Stomach smooth muscle (tissue), 2 donors: ENCODE data around the gene DMTF1.
"Not testable (repeated sequence)": the region's sequence is repeated elsewhere in the genome, so short reads cannot be mapped to it uniquely, and the experiment has no call there.

ENCODE experiments used
- H3K27ac ChIP-seq: one replicate; pipeline ENCODE4 v1.7.0; 2013; ENCODE audit warnings: mild to moderate bottlenecking, low read length, inconsistent platforms
- H3K27me3 ChIP-seq, 2 donors: one replicate each; pipeline ENCODE4 v1.7.0; 2013; ENCODE audit warnings: low read length in 2 of 2; ENCODE audit not compliant: insufficient read depth in 2 of 2, control insufficient read depth in 1 of 2
- H3K36me3 ChIP-seq, 2 donors: one replicate each; pipeline ENCODE4 v1.7.0; 2013; ENCODE audit warnings: low read length in 2 of 2; ENCODE audit not compliant: control insufficient read depth in 2 of 2, insufficient read depth in 2 of 2
- H3K4me1 ChIP-seq: one replicate; pipeline ENCODE4 v1.7.0; 2013; ENCODE audit warnings: low read length; ENCODE audit not compliant: control insufficient read depth, insufficient read depth
- H3K4me3 ChIP-seq, 2 donors: one replicate each; pipeline ENCODE4 v1.7.0; 2013; ENCODE audit warnings: low read length in 2 of 2
- H3K9ac ChIP-seq, 2 donors: one replicate each; pipeline ENCODE4 v1.7.0; 2013; ENCODE audit warnings: low read length in 2 of 2, mild to moderate bottlenecking in 1 of 2
- H3K9me3 ChIP-seq, 2 donors: one replicate each; pipeline ENCODE4 v1.7.0; 2013; ENCODE audit warnings: low read length in 2 of 2; ENCODE audit not compliant: control insufficient read depth in 2 of 2
- donor health status: healthy.
- donor health status: Pancreatic carcinoma.

The DMTF1 gene

DNA sequence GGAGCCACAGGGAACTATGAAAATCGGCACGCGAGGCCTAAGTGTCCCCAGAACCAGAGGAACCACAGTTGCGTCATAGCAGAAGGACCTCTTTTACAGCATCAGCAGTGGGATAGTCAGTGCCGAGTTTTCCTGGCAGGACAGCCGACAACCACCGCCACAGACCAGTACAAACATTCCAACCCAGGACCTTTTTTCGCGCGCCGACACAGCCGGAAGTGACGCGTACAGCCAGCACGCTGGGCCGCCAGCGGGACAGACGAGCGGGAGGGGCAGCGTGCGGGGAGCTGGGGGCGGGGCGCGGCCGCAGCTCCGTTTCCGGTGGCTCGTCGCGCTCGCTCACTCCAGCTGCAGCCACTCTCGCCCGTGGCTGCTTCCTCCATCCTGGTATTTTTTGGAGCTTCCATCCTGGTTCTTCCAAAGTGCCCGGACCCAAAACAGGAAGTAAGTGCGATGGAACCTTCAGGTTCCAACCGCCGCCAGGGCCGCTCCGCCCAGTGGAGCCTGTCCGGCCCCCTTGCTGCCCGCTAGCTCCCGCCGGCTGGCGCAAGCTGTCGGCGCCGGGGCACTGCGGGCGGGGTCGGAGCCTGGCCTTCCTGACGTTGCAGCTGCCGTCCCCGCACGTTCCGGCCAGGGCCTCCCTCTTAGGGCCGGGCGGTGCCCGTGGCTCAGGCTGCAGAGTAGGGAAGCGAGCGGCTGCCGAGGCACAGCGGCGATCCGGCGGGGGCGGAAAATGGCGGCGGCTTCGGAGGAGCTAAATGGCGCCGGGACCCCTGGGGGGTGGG lies at the start of gene DMTF1:
DMTF1 (plus strand) TSS at position 342 of the 785 bp plus-strand sequence. CDS start 12,489 bp downstream, outside the sequence.
- H3K27me3 ChIP-seq: no peaks in the 10 kb centered on the region
- no peaks in the 10 kb centered on the region for H3K9me3 ChIP-seq
- H3K9ac ChIP-seq: peak within 1 kb of the TSS; percentile 97 to 98
- H3K4me3 ChIP-seq: peak within 1 kb of the TSS; percentile 88 to 95
- H3K36me3 ChIP-seq: no peaks in the 10 kb centered on the region
- peak within 1 kb of the TSS; percentile 97 for H3K27ac ChIP-seq
- H3K4me1 ChIP-seq: peaks cover 2% of the 10 kb centered on the region

DNA sequence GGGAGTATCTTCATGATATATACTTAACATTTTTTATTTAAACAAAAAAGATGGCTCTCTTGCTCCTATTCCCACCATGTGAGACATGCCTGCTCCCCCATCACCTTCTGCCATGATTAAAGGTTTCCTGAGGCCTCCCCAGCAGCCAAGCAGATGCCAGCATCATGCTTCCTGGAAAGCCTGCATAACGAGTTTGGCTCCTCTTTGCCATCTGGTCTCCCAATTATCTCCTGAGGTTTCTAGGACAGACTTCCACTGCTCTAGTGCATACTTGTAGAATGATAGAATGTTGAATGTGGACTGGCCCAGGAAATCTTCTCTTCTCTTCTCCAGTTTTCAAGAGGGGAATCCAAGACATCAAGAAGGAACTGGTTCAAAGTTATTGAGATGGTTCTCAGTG lies 46.9 kb upstream of the DMTF1 start:
- Histone ChIP-seq H3K36me3 (no peaks in the 10 kb centered on the region), H3K27ac (no peak overlapping the region), H3K9me3 (no peaks in the 10 kb centered on the region), H3K27me3 (no peaks in the 10 kb centered on the region), H3K4me3 (no peak overlapping the region), H3K4me1 (no peaks in the 10 kb centered on the region), H3K9ac (no peak overlapping the region)

- Histone ChIP-seq H3K9ac (no peak overlapping the region), H3K36me3 (no peaks in the 10 kb centered on the region), H3K27me3 (no peaks in the 10 kb centered on the region), H3K27ac (no peak overlapping the region), H3K4me1 (no peaks in the 10 kb centered on the region), H3K9me3 (no peaks in the 10 kb centered on the region), H3K4me3 (no peak overlapping the region)
Measured at GRCh38 chr7:87106974-87107612, 45.2 kb upstream of the DMTF1 start.

DNA sequence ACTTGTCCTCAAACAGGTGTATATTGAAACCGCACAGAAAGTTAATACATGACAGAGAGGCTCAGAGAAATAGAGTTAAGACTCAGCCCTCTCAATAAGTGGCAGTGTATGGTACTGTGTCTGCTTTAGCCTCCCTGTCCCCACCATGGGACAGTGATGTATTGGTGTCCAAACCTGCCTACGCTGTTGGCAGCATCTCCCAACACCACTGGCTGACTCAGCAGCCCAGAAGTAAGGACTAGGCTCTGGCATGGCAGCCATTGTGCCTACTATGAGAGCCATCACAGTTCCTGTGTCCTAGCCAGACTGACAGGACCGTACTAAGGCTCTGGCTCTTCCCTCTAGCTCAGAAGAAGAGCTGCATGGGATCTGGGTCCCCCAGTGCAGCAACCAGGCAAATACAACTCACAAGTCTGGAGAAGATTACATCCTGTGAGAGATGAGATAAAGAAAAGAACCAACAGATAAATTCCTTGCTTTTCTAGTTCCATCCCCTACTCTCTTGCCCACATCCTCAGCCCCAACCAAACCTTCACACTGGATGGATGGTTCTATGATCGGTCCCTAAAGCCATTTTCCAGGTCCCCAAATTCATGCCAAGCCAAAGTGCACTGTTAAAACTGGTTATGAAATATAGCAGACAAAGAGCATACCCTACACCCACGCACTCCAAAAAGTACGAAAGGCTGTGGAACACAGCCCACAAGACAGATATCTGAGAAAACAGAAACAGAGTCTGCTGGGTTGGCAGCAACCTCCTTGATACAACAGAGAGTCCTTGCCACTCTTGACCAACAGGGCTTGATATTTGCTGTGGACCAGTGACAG lies 44.1 kb upstream of the DMTF1 start:
- no peak overlapping the region for H3K27ac ChIP-seq
- no peaks in the 10 kb centered on the region for H3K4me1 ChIP-seq
- H3K27me3 ChIP-seq: no peaks in the 10 kb centered on the region
- H3K9me3 ChIP-seq: no peaks in the 10 kb centered on the region
- no peaks in the 10 kb centered on the region for H3K36me3 ChIP-seq
- no peak overlapping the region for H3K9ac ChIP-seq
- no peak overlapping the region for H3K4me3 ChIP-seq

- Histone ChIP-seq H3K9me3 (no peaks in the 10 kb centered on the region), H3K9ac (no peak overlapping the region), H3K27ac (no peak overlapping the region), H3K27me3 (no peaks in the 10 kb centered on the region), H3K36me3 (no peaks in the 10 kb centered on the region), H3K4me1 (no peaks in the 10 kb centered on the region), H3K4me3 (no peak overlapping the region)
Measured at GRCh38 chr7:87110778-87111177, 41.5 kb upstream of the DMTF1 start.

DNA sequence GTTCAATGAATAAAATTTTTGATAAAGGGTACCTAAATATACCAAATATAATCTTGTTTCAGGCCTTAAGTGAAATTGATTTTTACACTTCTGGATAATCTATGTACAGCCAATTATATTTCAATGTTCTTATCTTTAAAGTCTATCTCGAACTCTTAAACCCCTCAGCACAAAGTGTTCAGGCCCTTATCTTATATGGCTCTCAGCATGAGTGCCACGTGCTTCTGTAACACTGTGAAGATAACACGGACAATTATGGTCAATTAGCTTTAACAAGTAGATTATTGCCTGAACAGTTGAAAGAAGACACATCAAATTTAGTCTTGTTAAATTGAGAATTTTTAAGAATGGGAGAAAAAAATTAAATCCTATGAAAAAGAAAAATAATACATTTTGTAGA lies 40.4 kb upstream of the DMTF1 start:
- Histone ChIP-seq H3K9ac (no peak overlapping the region), H3K27me3 (no peaks in the 10 kb centered on the region), H3K27ac (no peak overlapping the region), H3K9me3 (no peaks in the 10 kb centered on the region), H3K36me3 (no peaks in the 10 kb centered on the region), H3K4me3 (no peak overlapping the region), H3K4me1 (no peaks in the 10 kb centered on the region)

DNA sequence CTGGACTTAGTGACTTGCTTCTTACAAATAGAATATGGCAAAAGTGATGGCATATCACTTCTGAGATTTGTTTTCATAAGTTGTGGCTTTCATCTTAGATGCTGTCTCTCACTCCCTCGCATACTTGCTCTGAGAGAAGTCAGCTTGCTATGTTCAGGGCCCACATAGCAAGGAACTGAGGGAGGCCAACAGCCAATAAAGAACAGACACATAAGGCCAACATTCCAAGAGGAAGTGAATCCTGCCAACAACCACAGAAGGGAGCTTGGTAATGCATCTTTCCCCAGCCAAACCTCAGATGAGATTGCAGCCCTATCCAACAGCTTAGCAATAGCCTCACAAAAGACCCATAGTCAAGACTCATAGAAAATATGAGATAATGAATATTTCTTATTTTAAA lies 39.2 kb upstream of the DMTF1 start:
- H3K36me3 ChIP-seq: no peaks in the 10 kb centered on the region
- H3K27ac ChIP-seq: no peak overlapping the region
- H3K4me3 ChIP-seq: no peak overlapping the region
- no peak overlapping the region for H3K9ac ChIP-seq
- H3K27me3 ChIP-seq: no peaks in the 10 kb centered on the region
- H3K9me3 ChIP-seq: no peaks in the 10 kb centered on the region
- H3K4me1 ChIP-seq: no peaks in the 10 kb centered on the region

- H3K9me3 ChIP-seq, H3K27ac ChIP-seq, H3K4me3 ChIP-seq, H3K27me3 ChIP-seq, H3K4me1 ChIP-seq, H3K36me3 ChIP-seq, H3K9ac ChIP-seq: not testable (repeated sequence)
Measured at GRCh38 chr7:87113904-87114303, 38.3 kb upstream of the DMTF1 start.

- H3K4me1 ChIP-seq, H3K36me3 ChIP-seq, H3K27ac ChIP-seq, H3K9me3 ChIP-seq, H3K27me3 ChIP-seq, H3K4me3 ChIP-seq, H3K9ac ChIP-seq: not testable (repeated sequence)
Measured at GRCh38 chr7:87115772-87116171, 36.5 kb upstream of the DMTF1 start.

DNA sequence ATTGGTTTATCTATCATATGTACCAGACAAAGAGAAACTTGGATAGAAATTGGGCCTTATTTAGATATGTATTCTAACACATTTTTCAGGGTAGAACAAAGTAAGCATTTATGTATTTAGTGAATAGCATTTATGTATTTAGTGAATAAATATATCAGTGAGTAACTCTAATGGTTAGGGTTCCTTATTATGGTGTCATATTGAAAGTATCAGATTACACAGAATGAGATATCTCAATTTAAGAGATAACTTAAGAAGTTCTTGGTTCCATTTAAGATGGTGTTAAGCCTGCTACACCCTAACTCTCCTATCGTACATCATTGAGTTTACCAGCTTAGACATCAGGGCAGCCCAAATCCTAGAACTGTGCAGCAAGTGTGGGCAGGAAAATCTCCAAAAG lies 35.9 kb upstream of the DMTF1 start:
- Histone ChIP-seq H3K9me3 (no peaks in the 10 kb centered on the region), H3K4me1 (no peaks in the 10 kb centered on the region), H3K4me3 (no peak overlapping the region), H3K27ac (no peak overlapping the region), H3K36me3 (no peaks in the 10 kb centered on the region), H3K9ac (no peak overlapping the region), H3K27me3 (no peaks in the 10 kb centered on the region)
